Bronchial epithelial cell (primary cell): ENCODE results near the gene SHC2. TPM values are rescaled to one million over a fixed set of nuclear protein-coding genes. Genes with fewer than 3 reads are reported as not detected.

ENCODE experiments used
- total RNA-seq: library from RNA; depleted of rRNA; stranded (reverse); fragments of >200 nt; gene quantifications from 2 replicates; pipeline ENCODE4 v1.2.1, GENCODE V29; 2014

The SHC2 gene
- total RNA-seq, 1 donor from 2014 or later, result under 0.01 TPM

Other genes with a start within 250 kb of the SHC2 start
- 39.8 and 86.9 TPM in 2 replicates for gene PLPP2, start 169.6 kb downstream of the SHC2 start, total RNA-seq
- 19.0 and 19.6 TPM in 2 replicates for gene MIER2, start 116.2 kb downstream of the SHC2 start, total RNA-seq
- 0.26 TPM in 2 replicates for gene C2CD4C, start 51.9 kb downstream of the SHC2 start, total RNA-seq
- gene MADCAM1, start 35.5 kb upstream of the SHC2 start, total RNA-seq, result not detected in 2 replicates
- gene TPGS1, start 46.5 kb upstream of the SHC2 start, total RNA-seq, result 16.8 and 23.2 TPM in 2 replicates
- gene CDC34, start 70.7 kb upstream of the SHC2 start, total RNA-seq, result 143 and 169 TPM in 2 replicates
- not detected in 2 replicates for gene GZMM, start 83.0 kb upstream of the SHC2 start, total RNA-seq
- 349 and 369 TPM in 2 replicates for gene BSG, start 111.6 kb upstream of the SHC2 start, total RNA-seq
- under 0.01 and 0.51 TPM in 2 replicates for gene HCN2, start 128.8 kb upstream of the SHC2 start, total RNA-seq
- gene POLRMT, start 172.5 kb upstream of the SHC2 start, total RNA-seq, result 27.5 and 29.0 TPM in 2 replicates
- gene FGF22, start 178.8 kb upstream of the SHC2 start, total RNA-seq, result not detected in 2 replicates
- 28.3 and 42.6 TPM in 2 replicates for gene RNF126, start 202.2 kb upstream of the SHC2 start, total RNA-seq
- gene FSTL3, start 215.4 kb upstream of the SHC2 start, total RNA-seq, result 80.6 and 143 TPM in 2 replicates
- gene PRSS57, start 234.4 kb upstream of the SHC2 start, total RNA-seq, result not detected in 2 replicates
- under 0.01 and 0.26 TPM in 2 replicates for gene PALM, start 247.9 kb upstream of the SHC2 start, total RNA-seq